PC-3 (cell line): ENCODE measurements around the gene PAX5. TPM values are rescaled to one million over a fixed set of nuclear protein-coding genes. Genes with fewer than 3 reads are reported as not detected.

Source experiments
- ATAC-seq: fragments of 200-7000 bp; cut with Tn5 transposase; 2 replicates; pipeline ENCODE4 v1.9.1; 2020; ENCODE audit warnings: mild to moderate bottlenecking, moderate library complexity
- BruUV-seq: library from RNA; stranded (reverse); fragments of 400-500 nt; replicated peaks from 2 replicates; lab custom pipeline; 2021; lab: Mats Ljungman, UMichigan
- CTCF ChIA-PET: fragments of 300-600 bp; sonication (Branson Sonifier 250); formaldehyde crosslinking; loops from one replicate; lab custom pipeline; 2022; ENCODE audit warnings: antibody characterized with exemption; lab: Charles Lee
- POLR2A ChIA-PET: fragments of 300-600 bp; sonication (Branson Sonifier 250); formaldehyde crosslinking; loops from one replicate; lab custom pipeline; 2022; ENCODE audit warnings: antibody characterized with exemption; ENCODE audit not compliant: unreplicated experiment; lab: Charles Lee
- DNase-seq: peaks from one replicate; pipeline ENCODE4 v3.0.0-alpha.2; 2015
- H2AFZ ChIP-seq: fragments of 300-600 bp; sonication (generic); 2 replicates; pipeline ENCODE4 v1.6.0; 2016; ENCODE audit warnings: antibody characterized with exemption, low read length
- H3F3A ChIP-seq: fragments of 300-600 bp; sonication (generic); one replicate; pipeline ENCODE4 v1.6.0; 2017; ENCODE audit warnings: antibody characterized with exemption, low read length, control low read depth, mild to moderate bottlenecking; ENCODE audit not compliant: unreplicated experiment
- H3K27ac ChIP-seq: fragments of 300-600 bp; sonication (generic); 2 replicates; pipeline ENCODE4 v1.5.1; 2016; ENCODE audit warnings: mild to moderate bottlenecking, low read length
- H3K27me3 ChIP-seq: fragments of 300-600 bp; sonication (generic); 2 replicates; pipeline ENCODE4 v1.6.1; 2016; ENCODE audit warnings: low read length, mixed read lengths
- H3K36me3 ChIP-seq: fragments of 300-600 bp; sonication (generic); 2 replicates; pipeline ENCODE4 v1.6.1; 2016; ENCODE audit warnings: low read depth, mixed run types, low read length, mixed read lengths
- H3K4me1 ChIP-seq: fragments of 300-600 bp; sonication (generic); 2 replicates; pipeline ENCODE4 v1.5.1; 2016; ENCODE audit warnings: low read length; ENCODE audit not compliant: insufficient read depth
- H3K4me2 ChIP-seq: fragments of 300-600 bp; sonication (generic); 2 replicates; pipeline ENCODE4 v1.6.0; 2016; ENCODE audit warnings: low read length
- H3K4me3 ChIP-seq: fragments of 300-600 bp; sonication (generic); 2 replicates; pipeline ENCODE4 v1.5.1; 2016; ENCODE audit warnings: mild to moderate bottlenecking, low read length, mixed read lengths
- H3K79me2 ChIP-seq: fragments of 300-600 bp; sonication (generic); 2 replicates; pipeline ENCODE4 v1.6.1; 2017; ENCODE audit warnings: low read length, mixed read lengths
- H3K9ac ChIP-seq: fragments of 300-600 bp; sonication (generic); 2 replicates; pipeline ENCODE4 v1.6.0; 2016; ENCODE audit warnings: mild to moderate bottlenecking, low read length
- H3K9me2 ChIP-seq: fragments of 300-600 bp; sonication (generic); replicated peaks from 2 replicates; pipeline ENCODE4 v1.6.1; 2016; ENCODE audit warnings: mixed run types, low read length, mixed read lengths
- H3K9me3 ChIP-seq: fragments of 300-600 bp; sonication (generic); 2 replicates; pipeline ENCODE4 v1.6.1; 2016; ENCODE audit warnings: low read length, mixed read lengths
- H4K20me1 ChIP-seq: fragments of 300-600 bp; sonication (generic); 2 replicates; pipeline ENCODE4 v1.6.1; 2016; ENCODE audit warnings: low read length, mixed read lengths
- CTCF ChIP-seq: fragments of 300-600 bp; sonication (generic); conservative IDR thresholded peaks from 2 replicates; pipeline ENCODE4 v1.5.1; 2017; ENCODE audit warnings: antibody characterized with exemption, low read depth, mild to moderate bottlenecking, low read length
- EZH2 ChIP-seq: fragments of 300-600 bp; sonication (generic); IDR thresholded peaks from one replicate; pipeline ENCODE4 v1.6.1; 2017; ENCODE audit warnings: antibody characterized with exemption, mild to moderate bottlenecking, low read length; ENCODE audit not compliant: unreplicated experiment
- EZH2phosphoT487 ChIP-seq: fragments of 300-600 bp; sonication (generic); IDR thresholded peaks from 2 replicates; pipeline ENCODE4 v1.6.1; 2018; ENCODE audit warnings: mild to moderate bottlenecking, antibody characterized with exemption, low read length, borderline replicate concordance
- intact Hi-C: fragments of 100-400 bp; cut with micrococcal nuclease; formaldehyde crosslinking; loops from 2 replicates; pipeline ENCODE4 v1.9.0; 2023
- total RNA-seq: library from RNA; depleted of rRNA; stranded (reverse); fragments of >200 nt; gene quantifications from 2 replicates; pipeline ENCODE4 v1.2.3, GENCODE V29; 2014

Gene PAX5
- total RNA-seq, 1 experiment from 2014 or later: not detected

GRCh38 chr9:36914212-36914577 lies 119.9 kb downstream of the PAX5 start:
- Histone ChIP-seq H2AFZ (no peak overlapping the region), H3K27ac (no peak overlapping the region), H3F3A (no peaks in the 10 kb centered on the region), H3K4me1 (no peaks in the 10 kb centered on the region), H3K9ac (no peak overlapping the region), H3K4me3 (no peak overlapping the region), H4K20me1 (no peaks in the 10 kb centered on the region), H3K9me2 (no peaks in the 10 kb centered on the region), H3K4me2 (no peak overlapping the region), H3K27me3 (peaks cover 5% of the 10 kb centered on the region; the same call in 1 of the 2 replicates), H3K79me2 (no peaks in the 10 kb centered on the region), H3K36me3 (no peaks in the 10 kb centered on the region), H3K9me3 (no peaks in the 10 kb centered on the region)
- ChIA-PET POLR2A (no interaction called here), CTCF (no interaction called here)
- no peak for ATAC-seq
- intact Hi-C loops: no loop called here
- no peak for TF ChIP-seq EZH2
- no peak for TF ChIP-seq EZH2phosphoT487
- no peak for TF ChIP-seq CTCF
- DNase-seq: peak; percentile 25
- BruUV-seq: no TSS peak

- TF ChIP-seq EZH2phosphoT487: no peak
- peak; percentile 37 for TF ChIP-seq CTCF
- H3K27ac ChIP-seq: no peak overlapping the region
Measured at GRCh38 chr9:36913393-36914211, 120.5 kb downstream of the PAX5 start.

GRCh38 chr9:36912620-36913019 lies 121.4 kb downstream of the PAX5 start:
- Histone ChIP-seq H2AFZ (no peak overlapping the region), H3K27me3 (peaks cover 18% of the 10 kb centered on the region), H3K4me2 (no peak overlapping the region), H3K4me1 (no peaks in the 10 kb centered on the region), H3K27ac (no peak overlapping the region), H4K20me1 (no peaks in the 10 kb centered on the region), H3F3A (no peaks in the 10 kb centered on the region), H3K9me3 (no peaks in the 10 kb centered on the region), H3K4me3 (no peak overlapping the region), H3K9me2 (no peaks in the 10 kb centered on the region), H3K36me3 (no peaks in the 10 kb centered on the region), H3K79me2 (no peaks in the 10 kb centered on the region), H3K9ac (no peak overlapping the region)
- DNase-seq: no peak
- ChIA-PET POLR2A (no interaction called here), CTCF (no interaction called here)
- no peak for TF ChIP-seq CTCF
- no peak for TF ChIP-seq EZH2
- no peak for TF ChIP-seq EZH2phosphoT487
- intact Hi-C loops: no loop called here
- BruUV-seq: no TSS peak
- ATAC-seq: no peak

More at GRCh38 chr9:36913393-36914211, 120.5 kb downstream of the PAX5 start:
- H3K9me3 ChIP-seq: no peaks in the 10 kb centered on the region
- H3K9ac ChIP-seq: no peak overlapping the region
- no peaks in the 10 kb centered on the region for H3K79me2 ChIP-seq
- intact Hi-C loops: no loop called here
- H3K27me3 ChIP-seq: peaks cover 10% of the 10 kb centered on the region
- H3K36me3 ChIP-seq: no peaks in the 10 kb centered on the region
- no peaks in the 10 kb centered on the region for H3F3A ChIP-seq
- H3K4me2 ChIP-seq: no peak overlapping the region
- ATAC-seq (no peak), DNase-seq (no peak)
- H2AFZ ChIP-seq: no peak overlapping the region
- POLR2A ChIA-PET: no interaction called here
- H3K9me2 ChIP-seq: no peaks in the 10 kb centered on the region
- BruUV-seq: no TSS peak
- H4K20me1 ChIP-seq: no peaks in the 10 kb centered on the region
- H3K4me1 ChIP-seq: no peaks in the 10 kb centered on the region
- CTCF ChIA-PET: no interaction called here
- H3K4me3 ChIP-seq: no peak overlapping the region
